Sigmoid colon (tissue), 3 donors: ENCODE results near the gene TSPYL4.

Source experiments
- CTCF ChIP-seq, 4 experiments: fragments of 450-650 bp in 3 of 4; fragments of 200-600 bp in 1 of 4; IDR thresholded peaks; one replicate each; pipeline ENCODE4 v1.5.1; 2016 to 2019; ENCODE audit warnings: antibody characterized with exemption in 4 of 4, mild to moderate bottlenecking in 3 of 4, moderate library complexity in 2 of 4
- POLR2A ChIP-seq, 2 donors: fragments of 450-650 bp; IDR thresholded peaks; one replicate each; pipeline ENCODE4 v1.6.1; 2016; ENCODE audit warnings: antibody characterized with exemption in 2 of 2, mild to moderate bottlenecking in 2 of 2, moderate library complexity in 2 of 2

GRCh38 chr6:116229287-116229913 is 24.5 kb downstream of the TSPYL4 start:
- TF ChIP-seq CTCF (IDR thresholded peaks at IDR 0.05): no peak
- TF ChIP-seq POLR2A (IDR thresholded peaks at IDR 0.05): no peak
